H1 (cell line): ENCODE results near the gene FGF2. TPM values are rescaled to one million over a fixed set of nuclear protein-coding genes. Genes with fewer than 3 reads are reported as not detected.
A peak's percentile ranks its signal among the peaks of the same experiment; 100 is the strongest.

ENCODE experiments used
- CTCF ChIA-PET: fragments of 300-600 bp; sonication (Branson Sonifier 250); formaldehyde crosslinking; loops from one replicate; lab custom pipeline; 2021; ENCODE audit not compliant: partially characterized antibody; lab: Charles Lee
- POLR2A ChIA-PET: fragments of 300-600 bp; sonication (Branson Sonifier 250); formaldehyde crosslinking; loops from one replicate; lab custom pipeline; 2021; ENCODE audit warnings: inconsistent platforms; ENCODE audit not compliant: partially characterized antibody; lab: Charles Lee
- DNase-seq, 2 experiments: peaks; one replicate each; pipeline versions ENCODE4 v3.0.0 to v3.0.0-alpha.2; 2010 to 2022; ENCODE audit warnings: low spot score in 2 of 2, low read depth in 1 of 2, mixed read lengths in 1 of 2
- FAIRE-seq: peaks from 2 replicates; lab custom pipeline; 2011; peaks lifted over from hg19 to GRCh38; lab: Jason Lieb, UNC
- H2AFZ ChIP-seq: 2 replicates; pipeline ENCODE4 v1.8.1; 2012; ENCODE audit warnings: low read length, inconsistent platforms
- H2AK5ac ChIP-seq: 2 replicates; pipeline ENCODE4 v1.6.1; 2013; ENCODE audit warnings: low read depth, low read length
- H2BK120ac ChIP-seq: replicated peaks from 2 replicates; pipeline ENCODE3; 2013; ENCODE audit warnings: low read depth, low read length, inconsistent platforms
- H2BK12ac ChIP-seq: 2 replicates; pipeline ENCODE4 v1.6.1; 2013; ENCODE audit warnings: low read depth, low read length
- H2BK15ac ChIP-seq: 2 replicates; pipeline ENCODE4 v1.6.1; 2013; ENCODE audit warnings: low read length
- H2BK20ac ChIP-seq: 2 replicates; pipeline ENCODE4 v1.6.1; 2013; ENCODE audit warnings: low read length
- H2BK5ac ChIP-seq: 2 replicates; pipeline ENCODE4 v1.6.1; 2013; ENCODE audit warnings: low read depth, low read length
- H3K14ac ChIP-seq: 2 replicates; pipeline ENCODE4 v1.6.1; 2013; ENCODE audit warnings: inconsistent platforms; ENCODE audit not compliant: insufficient read length
- H3K18ac ChIP-seq: 2 replicates; pipeline ENCODE4 v1.6.1; 2013; ENCODE audit warnings: low read length; ENCODE audit errors: extremely low read depth
- H3K23ac ChIP-seq: 2 replicates; pipeline ENCODE4 v1.6.1; 2013; ENCODE audit warnings: inconsistent platforms; ENCODE audit not compliant: insufficient read length
- H3K23me2 ChIP-seq: 2 replicates; pipeline ENCODE4 v1.6.1; 2013; ENCODE audit warnings: low read depth, low read length
- H3K27ac ChIP-seq: 2 replicates; pipeline ENCODE4 v1.6.1; 2011; ENCODE audit warnings: low read depth, low read length, inconsistent platforms
- H3K27me3 ChIP-seq, 4 experiments: replicated peaks in 1 of 4; 1 replicate in 1 of 4; 2 replicates in 3 of 4; pipeline versions ENCODE4 v1.6.1 to v1.8.1; 2011 to 2013; ENCODE audit warnings: low read length in 3 of 4, mild to moderate bottlenecking in 3 of 4, inconsistent platforms in 2 of 4, mixed read lengths in 2 of 4, moderate library complexity in 1 of 4; ENCODE audit not compliant: control insufficient read depth in 3 of 4, insufficient read depth in 3 of 4; ENCODE audit errors: extremely low read depth in 1 of 4
- H3K36me3 ChIP-seq, 4 experiments: 2 replicates each; pipeline versions ENCODE4 v1.6.1 to v1.8.1; 2011 to 2013; ENCODE audit warnings: mild to moderate bottlenecking in 4 of 4, low read length in 3 of 4, moderate library complexity in 2 of 4, control low read depth in 1 of 4, inconsistent platforms in 1 of 4; ENCODE audit not compliant: insufficient read depth in 4 of 4, control insufficient read depth in 2 of 4
- H3K4ac ChIP-seq: replicated peaks from 2 replicates; pipeline ENCODE3; 2013; ENCODE audit warnings: low read length, low read depth, mixed read lengths, inconsistent platforms; ENCODE audit not compliant: insufficient read length
- H3K4me1 ChIP-seq, 4 experiments: replicated peaks in 1 of 4; 1 replicate in 1 of 4; 2 replicates in 3 of 4; pipeline versions ENCODE4 v1.6.1 to v1.8.1; 2011 to 2013; ENCODE audit warnings: low read length in 3 of 4, inconsistent platforms in 2 of 4, mixed read lengths in 1 of 4; ENCODE audit not compliant: insufficient read depth in 4 of 4, control insufficient read depth in 3 of 4
- H3K4me2 ChIP-seq, 2 experiments: 2 replicates each; pipeline versions ENCODE4 v1.6.1 to v1.8.1; 2011 to 2013; ENCODE audit warnings: low read depth in 2 of 2, low read length in 2 of 2, control low read depth in 1 of 2, inconsistent platforms in 1 of 2, mild to moderate bottlenecking in 1 of 2; ENCODE audit not compliant: insufficient read depth in 1 of 2
- H3K4me3 ChIP-seq, 4 experiments: fragments of 200-600, 300-600 bp in 1 of 4; sonication (generic), shearing (Covaris generic), sonication (Bioruptor Twin) in 1 of 4; 2 replicates each; pipeline versions ENCODE4 v1.5.1 to v1.8.1; 2011 to 2016; ENCODE audit warnings: low read length in 4 of 4, low read depth in 3 of 4, control low read depth in 2 of 4, inconsistent platforms in 2 of 4, mild to moderate bottlenecking in 2 of 4, mixed read lengths in 1 of 4, moderate library complexity in 1 of 4; ENCODE audit not compliant: insufficient read depth in 2 of 4; ENCODE audit errors: extremely low read depth in 1 of 4
- H3K56ac ChIP-seq: replicated peaks from 2 replicates; pipeline ENCODE3; 2013; ENCODE audit warnings: low read depth, mild to moderate bottlenecking, mixed read lengths, low read length, inconsistent platforms; ENCODE audit not compliant: insufficient read length
- H3K79me1 ChIP-seq: 2 replicates; pipeline ENCODE4 v1.6.1; 2013; ENCODE audit warnings: low read depth, low read length, control low read depth
- H3K79me2 ChIP-seq, 2 experiments: 2 replicates each; pipeline versions ENCODE4 v1.6.1 to v1.8.1; 2012 to 2013; ENCODE audit warnings: low read length in 2 of 2, mild to moderate bottlenecking in 2 of 2, inconsistent platforms in 1 of 2; ENCODE audit not compliant: insufficient read depth in 2 of 2, control insufficient read depth in 1 of 2
- H3K9ac ChIP-seq, 4 experiments: replicated peaks in 1 of 4; 1 replicate in 1 of 4; 2 replicates in 3 of 4; pipeline versions ENCODE4 v1.6.1 to v1.8.1; 2011 to 2013; ENCODE audit warnings: low read depth in 3 of 4, low read length in 3 of 4, control low read depth in 2 of 4, mild to moderate bottlenecking in 2 of 4, moderate library complexity in 2 of 4, inconsistent platforms in 1 of 4; ENCODE audit errors: extremely low read depth in 1 of 4
- H3K9me3 ChIP-seq, 2 experiments: 2 replicates each; pipeline versions ENCODE4 v1.6.1 to v1.8.1; 2012 to 2013; ENCODE audit warnings: mild to moderate bottlenecking in 2 of 2, moderate library complexity in 2 of 2, control low read depth in 1 of 2, inconsistent platforms in 1 of 2, low read depth in 1 of 2, low read length in 1 of 2, mixed read lengths in 1 of 2; ENCODE audit not compliant: insufficient read depth in 2 of 2
- H4K20me1 ChIP-seq, 2 experiments: replicated peaks in 1 of 2; 2 replicates each; pipeline versions ENCODE3 to v1.8.1; 2011 to 2013; ENCODE audit warnings: inconsistent platforms in 2 of 2, low read length in 2 of 2, mild to moderate bottlenecking in 1 of 2; ENCODE audit not compliant: insufficient read depth in 2 of 2, control insufficient read depth in 1 of 2
- H4K5ac ChIP-seq: 2 replicates; pipeline ENCODE4 v1.6.1; 2013; ENCODE audit warnings: low read length, low read depth, mixed read lengths, inconsistent platforms; ENCODE audit not compliant: insufficient read length
- H4K8ac ChIP-seq: 2 replicates; pipeline ENCODE4 v1.8.0; 2013; ENCODE audit warnings: mild to moderate bottlenecking, moderate library complexity, low read length, inconsistent platforms; ENCODE audit not compliant: insufficient read depth; ENCODE audit errors: extremely low read depth
- H4K91ac ChIP-seq: replicated peaks from 2 replicates; pipeline ENCODE3; 2013; ENCODE audit warnings: low read length, mixed read lengths, inconsistent platforms; ENCODE audit not compliant: insufficient read length
- WGBS, 2 experiments: shearing (Covaris generic) in 1 of 2; methylation state at CpG; one replicate each; pipeline versions ENCODE4 v1.1.6 to v1.1.7; 2013 to 2015; ENCODE audit warnings: low lambda C conversion rate in 2 of 2, mixed read lengths in 2 of 2, inconsistent platforms in 1 of 2, low coverage in 1 of 2, missing lambda C conversion rate in 1 of 2; ENCODE audit not compliant: insufficient replicate concordance in 2 of 2, insufficient coverage in 1 of 2, insufficient read length in 1 of 2; ENCODE audit errors: extremely low coverage in 1 of 2, missing lambda C conversion rate in 1 of 2; 5-methylcytosine and 5-hydroxymethylcytosine counted together
- polyA plus RNA-seq, 7 experiments: library from polyadenylated mRNA; depleted of rRNA in 3 of 7; stranded (reverse) in 5 of 7; unstranded in 2 of 7; fragments of >200 nt in 5 of 7; fragments of 200-250 nt in 2 of 7; gene quantifications; 1 replicate in 5 of 7; 2 replicates in 1 of 7; 4 replicates in 1 of 7; pipeline versions ENCODE4 v1.2.1 to v1.2.3, GENCODE V29; 2011 to 2013; ENCODE audit warnings: missing spikeins in 2 of 7, mixed read lengths in 2 of 7
- total RNA-seq: library from RNA; stranded (reverse); fragmentation: NEBNext Ultra II Directional; extraction: Animal tissue kit (Norgen Biotek cat#: 25700); gene quantifications from 2 replicates; pipeline ENCODE4 v1.2.1, GENCODE V29; 2021

Gene FGF2
- total and polyA plus RNA-seq, 2 of the 8 experiments (the other 6 are each of a cell fraction or from before 2014, with no cell fraction given) = 23.4 to 145 TPM

GRCh38 chr4:122788935-122789334 is 37.7 kb upstream of the FGF2 start:
- Histone ChIP-seq H4K8ac (no peak overlapping the region), H3K4me2 (no peak overlapping the region), H2BK120ac (no peak overlapping the region), H4K20me1 (no peaks in the 10 kb centered on the region), H2AFZ (no peak overlapping the region), H3K27me3 (no peaks in the 10 kb centered on the region), H3K4me1 (peaks cover 4 to 9% (median 8%) of the 10 kb centered on the region in 4 experiments), H3K23ac (no peak overlapping the region), H4K5ac (no peak overlapping the region), H3K56ac (no peak overlapping the region), H3K9me3 (no peaks in the 10 kb centered on the region), H3K79me1 (no peaks in the 10 kb centered on the region), H3K9ac (peak overlapping the region in 1 of 4 experiments; percentile 43; a peak in 1 of 7 replicates), H2BK15ac (no peak overlapping the region), H2AK5ac (no peak overlapping the region), H3K14ac (no peak overlapping the region), H2BK5ac (no peak overlapping the region), H3K18ac (no peak overlapping the region; the same call in 1 of the 2 replicates), H3K27ac (no peak overlapping the region), H2BK12ac (no peak overlapping the region), H2BK20ac (peak overlapping the region; percentile 62), H3K4me3 (peak overlapping the region in 1 of 4 experiments; percentile 14; a peak in 1 of 8 replicates), H4K91ac (no peak overlapping the region), H3K36me3 (no peaks in the 10 kb centered on the region), H3K23me2 (no peaks in the 10 kb centered on the region), H3K79me2 (no peaks in the 10 kb centered on the region), H3K4ac (no peak overlapping the region)
- 23% methylated on average over 4 of the region's 4 CpGs; no CpG with 5 or more reads in 1 of the 2 experiments for WGBS, 2 experiments
- ChIA-PET POLR2A (interaction anchor here (1.0 to 3.4 kb wide), 10 partner anchors 8 to 67 kb away, joined by 3 to 37 read pairs (median 3); partner anchors contain the start of gene FGF2), CTCF (interaction anchor here (1.1 to 2.6 kb wide), 6 partner anchors 8 to 34 kb away, joined by 3 to 8 read pairs (median 4); no protein-coding TSS in a partner anchor)
- FAIRE-seq (peak; percentile 80), DNase-seq (no peak)
